GM21786 (cell line): Measurements from ENCODE around the gene ART3.

Source experiments
- ATAC-seq: cut with Tn5 transposase; IDR thresholded peaks from one replicate; pipeline ENCODE4 v1.9.1; 2021; ENCODE audit not compliant: unreplicated experiment

ART3 gene

DNA sequence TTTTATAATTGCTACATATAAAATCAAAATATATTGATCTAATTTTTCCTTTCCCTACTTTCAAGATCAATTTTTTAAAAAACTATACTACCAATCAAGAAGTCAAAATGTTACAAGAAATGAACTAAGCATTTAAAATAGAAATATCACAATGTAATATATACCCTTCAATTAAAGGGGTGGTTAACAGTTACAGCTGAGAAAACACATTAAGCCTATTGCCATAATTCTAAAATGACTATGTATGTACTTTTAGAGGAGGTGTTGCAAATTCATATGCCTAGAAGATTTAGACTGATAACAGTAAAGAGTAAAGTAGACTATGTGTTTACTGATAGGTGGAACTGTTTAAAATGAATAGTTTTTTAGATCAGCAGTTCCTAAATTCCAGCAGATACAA is 70.0 kb downstream of the ART3 start:
- no peak for ATAC-seq

DNA sequence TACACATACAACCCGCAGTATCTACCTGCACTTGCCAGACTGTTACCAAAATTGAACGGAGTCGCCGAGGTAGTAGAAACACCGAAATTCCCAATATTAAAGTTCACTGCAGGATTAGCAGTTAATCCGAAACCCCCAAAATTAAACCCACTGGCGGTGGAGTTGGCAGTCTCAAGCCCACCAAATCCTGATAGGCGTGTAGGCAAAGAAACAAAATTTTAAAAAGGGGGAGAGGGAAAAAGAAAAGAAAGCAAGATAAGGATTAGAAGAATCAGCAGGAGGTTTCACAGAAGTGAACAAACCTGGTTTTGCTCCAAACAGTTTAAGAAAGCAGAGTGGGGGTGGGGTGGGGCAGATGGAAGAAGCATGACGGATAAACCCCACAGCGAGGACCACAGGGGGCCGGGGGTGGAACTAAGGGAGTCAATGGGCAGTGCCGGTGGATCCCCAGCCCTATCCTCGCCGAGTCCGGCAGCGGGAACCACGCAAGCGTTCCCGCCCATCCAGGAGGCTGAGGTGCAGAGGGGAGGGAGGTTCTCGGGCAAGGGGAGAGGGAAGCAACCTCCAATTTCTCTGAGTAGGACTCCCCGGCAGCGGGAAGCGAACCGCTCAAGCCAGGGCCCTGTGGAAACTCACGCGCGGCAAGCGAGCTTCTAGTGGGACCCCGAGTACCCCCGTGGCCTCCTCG is 73.1 kb downstream of the ART3 start:
- ATAC-seq, result peak; percentile 34

DNA sequence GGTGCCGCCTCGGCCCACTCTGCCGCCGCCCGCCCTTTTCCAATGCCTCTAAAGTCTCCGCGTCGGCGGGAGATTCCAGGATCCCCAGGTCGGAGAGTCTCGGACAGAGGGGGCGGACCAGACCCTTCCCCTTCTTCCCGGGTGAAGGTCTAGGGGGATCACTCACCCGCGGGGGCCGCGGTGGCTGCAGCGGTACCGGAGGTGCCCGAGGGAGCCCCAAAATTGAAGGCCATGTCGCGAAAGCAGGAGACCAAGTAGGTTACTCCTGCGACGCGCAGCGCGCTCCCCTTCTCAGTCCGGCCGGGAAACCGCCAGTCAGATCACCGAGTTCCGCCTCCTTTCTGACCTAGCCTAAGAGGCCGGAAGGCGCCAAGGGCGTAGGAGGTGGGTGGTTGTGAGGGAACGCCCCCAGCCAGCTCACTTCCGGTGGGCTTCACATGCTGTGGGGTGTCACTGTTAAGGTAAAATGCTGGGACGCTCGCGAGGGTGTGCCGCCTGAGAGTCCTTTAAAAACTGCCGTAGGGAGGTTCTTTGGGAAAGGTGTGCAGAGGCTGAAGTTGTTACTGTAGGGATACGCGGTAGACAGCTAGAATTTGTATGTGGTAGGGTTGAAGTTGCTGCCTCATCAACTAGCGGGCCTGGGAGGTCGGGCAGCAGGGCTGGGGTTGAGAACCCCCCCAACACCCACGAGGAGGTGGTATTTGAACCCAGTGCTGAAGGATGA is 73.8 kb downstream of the ART3 start, which contains the start of gene NUP54:
NUP54 (minus strand) TSS at position 256 of the 724 bp plus-strand sequence; CDS start at position 233, 23 bp downstream.
- peak; percentile 99 for ATAC-seq

DNA sequence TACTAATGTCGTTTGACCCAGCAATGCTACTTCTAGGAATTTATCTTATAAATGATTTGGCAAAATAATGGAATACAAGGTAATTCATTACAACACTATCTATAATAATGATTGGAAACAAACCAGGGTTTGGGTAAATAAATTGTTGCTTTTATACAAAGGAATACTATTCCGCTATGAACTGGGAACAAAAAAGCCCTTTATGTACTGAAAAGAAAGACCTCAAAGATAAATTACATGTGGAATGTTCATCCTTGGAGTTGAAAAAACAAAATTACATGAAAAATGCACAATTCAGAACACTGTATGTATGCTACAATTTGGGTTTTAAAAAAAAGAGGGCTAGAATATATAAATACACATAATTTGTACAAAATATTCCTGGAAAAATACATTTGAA is 78.8 kb downstream of the ART3 start:
- ATAC-seq, result no peak

DNA sequence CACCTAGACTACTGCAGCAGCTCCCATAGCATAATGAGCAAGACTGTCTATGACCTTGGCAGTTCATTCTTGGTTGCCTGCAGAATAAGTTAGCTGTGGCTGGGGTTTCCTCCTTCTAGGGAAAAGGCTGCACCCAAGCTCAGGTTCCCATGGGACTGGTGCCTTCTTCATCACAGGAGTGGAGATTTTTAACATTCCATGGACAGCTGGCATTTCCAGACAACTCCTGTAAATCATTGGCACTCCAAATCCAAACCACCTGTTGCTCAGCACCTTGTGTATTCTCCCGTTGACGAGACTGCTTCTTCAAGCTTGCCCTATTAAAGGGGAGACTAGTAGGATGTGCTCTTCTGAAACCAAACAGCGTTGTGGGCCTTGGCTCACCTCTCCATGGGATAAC is 81.5 kb downstream of the ART3 start:
- no peak for ATAC-seq

DNA sequence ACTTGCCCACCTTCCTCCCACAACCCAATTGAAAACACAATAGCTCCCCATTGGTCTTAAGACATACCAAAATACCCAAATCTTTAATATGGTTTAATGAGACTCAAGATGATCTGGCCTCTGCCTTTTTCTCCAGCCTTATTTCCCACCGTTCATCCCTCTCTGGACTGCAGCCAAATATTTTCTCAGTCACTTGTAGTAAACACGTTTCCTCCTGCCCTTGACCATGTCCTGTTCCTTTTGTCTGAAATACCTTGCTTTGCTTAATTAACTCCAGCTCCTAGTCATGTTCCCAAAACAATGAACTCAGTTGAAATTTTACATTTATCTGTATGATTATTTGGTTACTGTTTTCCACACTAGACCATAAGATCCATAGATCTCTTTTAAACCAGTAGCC is 82.1 kb downstream of the ART3 start:
- ATAC-seq, result no peak

DNA sequence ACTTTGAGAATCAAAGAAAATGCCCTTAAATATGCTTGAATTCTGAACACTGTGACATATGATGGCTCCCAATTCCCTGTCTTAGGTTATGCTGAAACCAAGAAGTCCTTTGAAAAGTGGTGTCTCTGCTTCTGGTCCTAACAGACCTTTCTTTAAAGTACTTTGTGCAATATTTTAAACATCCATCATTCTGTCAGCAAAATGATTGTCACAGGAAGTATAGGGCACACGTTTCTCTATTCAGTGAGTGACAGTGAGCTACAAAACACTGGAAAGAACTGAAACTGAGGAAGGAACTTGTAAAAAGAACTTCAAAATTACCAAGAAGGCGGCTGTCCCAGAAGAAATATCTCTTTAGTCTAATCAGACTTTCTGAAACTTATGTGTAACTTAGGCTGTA is 85.8 kb downstream of the ART3 start:
- ATAC-seq, result no peak
